HepG2 (cell line): ENCODE data around the gene ABCB8. TPM values are rescaled to one million over a fixed set of nuclear protein-coding genes. Genes with fewer than 3 reads are reported as not detected.
A peak's percentile ranks its signal among the peaks of the same experiment; 100 is the strongest.

ENCODE experiments used
- AGO1 ChIP-seq: fragments of 200-400 bp; formaldehyde crosslinking; IDR thresholded peaks from 2 replicates; pipeline ENCODE4 v1.6.1; 2017; ENCODE audit warnings: mild to moderate bottlenecking, low read depth, low read length, moderate library complexity; ENCODE audit not compliant: poor library complexity, severe bottlenecking
- ATAD3A ChIP-seq: sonication (generic); formaldehyde crosslinking; IDR thresholded peaks from 2 replicates; pipeline ENCODE4 v1.4.0; 2020; ENCODE audit warnings: missing genetic modification reagents
- CCAR2 ChIP-seq: fragments of 200-400 bp; formaldehyde crosslinking; optimal IDR thresholded peaks from 2 replicates; pipeline ENCODE3; 2018; ENCODE audit warnings: low read depth, mild to moderate bottlenecking, low read length, moderate library complexity
- CCDC6 ChIP-seq: sonication (generic); formaldehyde crosslinking; IDR thresholded peaks from 2 replicates; pipeline ENCODE4 v1.8.1; 2022; ENCODE audit warnings: mild to moderate bottlenecking, missing genetic modification reagents, moderate library complexity
- DR1 ChIP-seq: sonication (generic); formaldehyde crosslinking; IDR thresholded peaks from 2 replicates; pipeline ENCODE4 v1.8.0; 2021; ENCODE audit warnings: mild to moderate bottlenecking, missing genetic modification reagents, inconsistent platforms
- LCORL ChIP-seq, 2 experiments: fragments of 450-650 bp in 1 of 2; sonication (generic) in 1 of 2; formaldehyde crosslinking in 1 of 2; IDR thresholded peaks; 2 replicates each; pipeline versions ENCODE4 v1.5.0 to v1.6.1; 2017 to 2020; ENCODE audit warnings: antibody characterized with exemption in 1 of 2, missing genetic modification reagents in 1 of 2
- RELA ChIP-seq: sonication (generic); formaldehyde crosslinking; IDR thresholded peaks from 2 replicates; pipeline ENCODE4 v1.4.0; 2020; ENCODE audit warnings: missing genetic modification reagents
- SIN3B ChIP-seq: fragments of 150-350 bp; IDR thresholded peaks from 2 replicates; pipeline ENCODE4 v1.6.1; 2014; ENCODE audit warnings: low read length
- SMAD1 ChIP-seq: sonication (generic); formaldehyde crosslinking; IDR thresholded peaks from 2 replicates; pipeline ENCODE4 v1.4.0; 2020; ENCODE audit warnings: missing genetic modification reagents, low read depth, mild to moderate bottlenecking, borderline replicate concordance
- U2AF2 ChIP-seq: fragments of 200-400 bp; formaldehyde crosslinking; IDR thresholded peaks from 2 replicates; pipeline ENCODE4 v1.6.1; 2017; ENCODE audit warnings: low read depth, mild to moderate bottlenecking, low read length
- ZFY ChIP-seq: sonication (generic); formaldehyde crosslinking; IDR thresholded peaks from 2 replicates; pipeline ENCODE4 v1.4.0; 2020; ENCODE audit warnings: missing genetic modification reagents
- ZNF232 ChIP-seq: sonication (generic); formaldehyde crosslinking; IDR thresholded peaks from 2 replicates; pipeline ENCODE4 v1.4.0; 2020; ENCODE audit warnings: missing genetic modification reagents, borderline replicate concordance
- ZNF337 ChIP-seq: sonication (generic); formaldehyde crosslinking; IDR thresholded peaks from 2 replicates; pipeline ENCODE4 v1.5.1; 2020; ENCODE audit warnings: missing genetic modification reagents, low read depth, mild to moderate bottlenecking, borderline replicate concordance
- ZNF564 ChIP-seq: sonication (generic); formaldehyde crosslinking; IDR thresholded peaks from 2 replicates; pipeline ENCODE4 v1.8.1; 2023; ENCODE audit warnings: mild to moderate bottlenecking, missing genetic modification reagents
- ZNF652 ChIP-seq: IDR thresholded peaks from 2 replicates; pipeline ENCODE4 v1.6.1; 2016; ENCODE audit warnings: low read depth, borderline replicate concordance
- polyA plus RNA-seq, 8 experiments: library from polyadenylated mRNA; depleted of rRNA in 3 of 8; stranded (reverse) in 7 of 8; unstranded in 1 of 8; fragments of >200 nt; fragmentation: Illumina TruSeq in 4 of 8; extraction: Trizol in 4 of 8; gene quantifications; 2 replicates each; pipeline versions ENCODE4 v1.2.1 to v1.2.3, GENCODE V29; 2011 to 2016; ENCODE audit warnings: low read depth in 4 of 8, missing spikeins in 1 of 8, mixed read lengths in 1 of 8; ENCODE audit not compliant: insufficient read depth in 1 of 8
- total RNA-seq, 5 experiments: library from RNA; depleted of rRNA; stranded (reverse); fragments of >200 nt; fragmentation: Illumina TruSeq; extraction: Trizol; gene quantifications; 2 replicates each; pipeline ENCODE4 v1.2.3, GENCODE V29; 2016; ENCODE audit warnings: low read depth in 1 of 5
- TF ChIP-seq, protein P1 (sequence below): sonication (generic); formaldehyde crosslinking; IDR thresholded peaks from one replicate; pipeline ENCODE4 v1.5.1; 2020; ENCODE audit warnings: mild to moderate bottlenecking, missing genetic modification reagents; ENCODE audit errors: not compliant biosample characterization
- TF ChIP-seq, protein P2 (sequence below): IDR thresholded peaks from 2 replicates; pipeline ENCODE4 v1.6.1; 2018; ENCODE audit warnings: missing genetic modification reagents
- TF ChIP-seq, protein P3 (sequence below): sonication (generic); IDR thresholded peaks from 2 replicates; pipeline ENCODE4 v1.6.1; 2016; ENCODE audit warnings: low read depth, borderline replicate concordance
- TF ChIP-seq, protein P4 (sequence below): sonication (generic); formaldehyde crosslinking; IDR thresholded peaks from 2 replicates; pipeline ENCODE4 v1.5.0; 2020; ENCODE audit warnings: missing genetic modification reagents, mild to moderate bottlenecking, borderline replicate concordance

ABCB8 gene
- total and polyA plus RNA-seq, 2 of the 13 experiments (the other 11 are each of a cell fraction or from before 2014, with no cell fraction given), result 6.6 to 16.7 TPM

DNA sequence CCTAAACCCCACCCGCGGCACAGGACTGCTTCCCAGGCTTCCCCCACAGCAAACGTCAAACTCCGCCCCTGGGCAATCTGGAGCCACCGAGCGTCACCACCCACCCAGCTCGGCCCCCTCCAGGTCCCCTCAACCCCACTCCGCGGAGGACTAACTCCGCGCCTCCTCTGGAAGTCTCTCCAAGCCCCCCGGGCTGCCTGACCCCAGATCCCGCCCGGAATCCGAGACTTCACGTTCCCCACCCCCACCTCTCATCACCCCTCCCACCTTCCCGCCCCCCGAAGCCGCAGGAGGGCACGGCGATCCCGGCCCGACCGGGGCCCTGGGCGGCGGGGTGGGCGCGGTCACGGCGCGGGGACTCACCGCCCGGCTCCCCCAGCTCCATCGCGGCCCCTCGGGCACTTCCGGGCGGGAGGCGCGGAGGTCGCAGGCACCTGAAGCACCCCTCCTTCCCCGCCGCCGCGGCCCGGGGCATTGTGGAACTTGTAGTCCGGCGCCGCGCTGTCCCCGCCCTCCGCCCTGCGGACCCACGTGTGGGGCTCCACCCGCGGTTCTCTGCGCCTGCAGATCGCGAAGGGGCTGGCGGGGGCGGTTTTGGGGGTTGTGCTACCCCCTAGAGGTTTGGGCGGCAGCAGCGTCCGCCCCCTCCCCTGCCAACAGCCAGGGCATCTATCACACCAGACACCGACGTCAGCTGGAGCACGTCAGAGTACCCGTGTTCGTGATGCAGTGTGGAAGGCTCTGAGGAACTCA is 55.0 kb downstream of the ABCB8 start, which contains the start of gene TMUB1 (continued):
- TF ChIP-seq, protein P1, sequence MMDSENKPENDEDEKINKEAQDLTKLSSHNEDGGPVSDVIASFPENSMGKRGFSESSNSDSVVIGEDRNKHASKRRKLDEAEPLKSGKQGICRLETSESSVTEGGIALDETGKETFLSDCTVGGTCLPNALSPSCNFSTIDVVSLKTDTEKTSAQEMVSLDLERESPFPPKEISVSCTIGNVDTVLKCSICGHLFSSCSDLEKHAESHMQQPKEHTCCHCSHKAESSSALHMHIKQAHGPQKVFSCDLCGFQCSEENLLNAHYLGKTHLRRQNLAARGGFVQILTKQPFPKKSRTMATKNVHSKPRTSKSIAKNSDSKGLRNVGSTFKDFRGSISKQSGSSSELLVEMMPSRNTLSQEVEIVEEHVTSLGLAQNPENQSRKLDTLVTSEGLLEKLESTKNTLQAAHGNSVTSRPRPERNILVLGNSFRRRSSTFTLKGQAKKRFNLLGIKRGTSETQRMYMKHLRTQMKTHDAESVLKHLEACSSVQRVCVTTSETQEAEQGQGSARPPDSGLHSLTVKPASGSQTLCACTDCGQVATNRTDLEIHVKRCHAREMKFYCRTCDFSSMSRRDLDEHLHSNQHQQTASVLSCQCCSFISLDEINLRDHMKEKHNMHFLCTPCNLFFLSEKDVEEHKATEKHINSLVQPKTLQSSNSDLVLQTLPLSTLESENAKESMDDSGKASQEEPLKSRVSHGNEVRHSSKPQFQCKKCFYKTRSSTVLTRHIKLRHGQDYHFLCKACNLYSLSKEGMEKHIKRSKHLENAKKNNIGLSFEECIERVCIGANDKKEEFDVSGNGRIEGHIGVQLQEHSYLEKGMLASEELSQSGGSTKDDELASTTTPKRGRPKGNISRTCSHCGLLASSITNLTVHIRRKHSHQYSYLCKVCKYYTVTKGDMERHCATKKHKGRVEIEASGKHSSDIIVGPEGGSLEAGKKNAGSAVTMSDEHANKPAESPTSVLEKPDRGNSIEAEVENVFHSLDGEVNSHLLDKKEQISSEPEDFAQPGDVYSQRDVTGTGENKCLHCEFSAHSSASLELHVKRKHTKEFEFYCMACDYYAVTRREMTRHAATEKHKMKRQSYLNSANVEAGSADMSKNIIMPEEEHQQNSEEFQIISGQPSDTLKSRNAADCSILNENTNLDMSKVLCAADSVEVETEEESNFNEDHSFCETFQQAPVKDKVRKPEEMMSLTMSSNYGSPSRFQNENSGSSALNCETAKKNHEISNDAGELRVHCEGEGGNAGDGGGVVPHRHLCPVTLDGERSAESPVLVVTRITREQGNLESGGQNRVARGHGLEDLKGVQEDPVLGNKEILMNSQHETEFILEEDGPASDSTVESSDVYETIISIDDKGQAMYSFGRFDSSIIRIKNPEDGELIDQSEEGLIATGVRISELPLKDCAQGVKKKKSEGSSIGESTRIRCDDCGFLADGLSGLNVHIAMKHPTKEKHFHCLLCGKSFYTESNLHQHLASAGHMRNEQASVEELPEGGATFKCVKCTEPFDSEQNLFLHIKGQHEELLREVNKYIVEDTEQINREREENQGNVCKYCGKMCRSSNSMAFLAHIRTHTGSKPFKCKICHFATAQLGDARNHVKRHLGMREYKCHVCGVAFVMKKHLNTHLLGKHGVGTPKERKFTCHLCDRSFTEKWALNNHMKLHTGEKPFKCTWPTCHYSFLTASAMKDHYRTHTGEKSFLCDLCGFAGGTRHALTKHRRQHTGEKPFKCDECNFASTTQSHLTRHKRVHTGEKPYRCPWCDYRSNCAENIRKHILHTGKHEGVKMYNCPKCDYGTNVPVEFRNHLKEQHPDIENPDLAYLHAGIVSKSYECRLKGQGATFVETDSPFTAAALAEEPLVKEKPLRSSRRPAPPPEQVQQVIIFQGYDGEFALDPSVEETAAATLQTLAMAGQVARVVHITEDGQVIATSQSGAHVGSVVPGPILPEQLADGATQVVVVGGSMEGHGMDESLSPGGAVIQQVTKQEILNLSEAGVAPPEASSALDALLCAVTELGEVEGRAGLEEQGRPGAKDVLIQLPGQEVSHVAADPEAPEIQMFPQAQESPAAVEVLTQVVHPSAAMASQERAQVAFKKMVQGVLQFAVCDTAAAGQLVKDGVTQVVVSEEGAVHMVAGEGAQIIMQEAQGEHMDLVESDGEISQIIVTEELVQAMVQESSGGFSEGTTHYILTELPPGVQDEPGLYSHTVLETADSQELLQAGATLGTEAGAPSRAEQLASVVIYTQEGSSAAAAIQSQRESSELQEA (CRISPR knock-in tag), result no peak
- TF ChIP-seq ZNF564 (no peak; the same call in 1 of the 2 replicates), ATAD3A (CRISPR knock-in tag) (no peak), ZNF337 (CRISPR knock-in tag) (no peak), SMAD1 (CRISPR knock-in tag) (no peak), ZNF652 (CRISPR knock-in tag) (no peak), LCORL (IDR thresholded peaks at IDR 0.05) (no peak), LCORL (CRISPR knock-in tag; IDR thresholded peaks at IDR 0.05) (no peak), RELA (CRISPR knock-in tag) (no peak), CCAR2 (no peak), SIN3B (no peak), AGO1 (peak; percentile 22), ZNF232 (peak; percentile 63; the same call in 1 of the 2 replicates), DR1 (CRISPR knock-in tag) (no peak), CCDC6 (CRISPR knock-in tag) (no peak), ZFY (CRISPR knock-in tag) (peak; percentile 49), U2AF2 (no peak)
- TF ChIP-seq, protein P2, sequence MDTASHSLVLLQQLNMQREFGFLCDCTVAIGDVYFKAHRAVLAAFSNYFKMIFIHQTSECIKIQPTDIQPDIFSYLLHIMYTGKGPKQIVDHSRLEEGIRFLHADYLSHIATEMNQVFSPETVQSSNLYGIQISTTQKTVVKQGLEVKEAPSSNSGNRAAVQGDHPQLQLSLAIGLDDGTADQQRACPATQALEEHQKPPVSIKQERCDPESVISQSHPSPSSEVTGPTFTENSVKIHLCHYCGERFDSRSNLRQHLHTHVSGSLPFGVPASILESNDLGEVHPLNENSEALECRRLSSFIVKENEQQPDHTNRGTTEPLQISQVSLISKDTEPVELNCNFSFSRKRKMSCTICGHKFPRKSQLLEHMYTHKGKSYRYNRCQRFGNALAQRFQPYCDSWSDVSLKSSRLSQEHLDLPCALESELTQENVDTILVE, result peak; percentile 59; the same call in 1 of the 2 replicates
- TF ChIP-seq, protein P3, sequence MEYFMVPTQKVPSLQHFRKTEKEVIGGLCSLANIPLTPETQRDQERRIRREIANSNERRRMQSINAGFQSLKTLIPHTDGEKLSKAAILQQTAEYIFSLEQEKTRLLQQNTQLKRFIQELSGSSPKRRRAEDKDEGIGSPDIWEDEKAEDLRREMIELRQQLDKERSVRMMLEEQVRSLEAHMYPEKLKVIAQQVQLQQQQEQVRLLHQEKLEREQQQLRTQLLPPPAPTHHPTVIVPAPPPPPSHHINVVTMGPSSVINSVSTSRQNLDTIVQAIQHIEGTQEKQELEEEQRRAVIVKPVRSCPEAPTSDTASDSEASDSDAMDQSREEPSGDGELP, result 0 out of 2 replicates have a peak, but pooled peaks have one; percentile 24
- TF ChIP-seq, protein P4, sequence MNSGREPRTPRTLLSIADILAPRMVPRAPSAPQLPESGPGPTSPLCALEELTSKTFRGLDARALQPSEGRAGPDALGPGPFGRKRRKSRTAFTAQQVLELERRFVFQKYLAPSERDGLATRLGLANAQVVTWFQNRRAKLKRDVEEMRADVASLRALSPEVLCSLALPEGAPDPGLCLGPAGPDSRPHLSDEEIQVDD (CRISPR knock-in tag), result no peak
